Measurements from ENCODE around the gene FKBP1B.
"Not testable (repeated sequence)": the region's sequence is repeated elsewhere in the genome, so short reads cannot be mapped to it uniquely, and the experiment has no call there.

FKBP1B gene

GRCh38 chr2:24107336-24107735, 57.8 kb downstream of the FKBP1B start:
- Histone ChIP-seq H3K4me2 (ENCODE audit: low read depth, low read length, poor library complexity, severe bottlenecking) (no peak overlapping the region), H3K4me3 (ENCODE audit: insufficient read depth, low read length, poor library complexity, severe bottlenecking) (no peak overlapping the region), H3K9me3 (ENCODE audit: insufficient read depth, low read length) (no peaks in the 10 kb centered on the region), H3K36me3 (ENCODE audit: low read length) (no peaks in the 10 kb centered on the region), H3K9ac (ENCODE audit: low read length) (no peak overlapping the region), H3K27ac (ENCODE audit: low read depth, low read length) (no peak overlapping the region), H3F3A (ENCODE audit: insufficient read depth) (no peaks in the 10 kb centered on the region), H4K20me1 (ENCODE audit: low read depth, low read length) (no peaks in the 10 kb centered on the region), H3K9me2 (replicated peaks; ENCODE audit: insufficient read depth, low read length) (no peaks in the 10 kb centered on the region), H2AFZ (ENCODE audit: low read depth, low read length, severe bottlenecking) (no peak overlapping the region), H3K27me3 (ENCODE audit: low read length) (no peaks in the 10 kb centered on the region), H3K79me2 (ENCODE audit: insufficient read depth, low read length) (no peaks in the 10 kb centered on the region)
- TF ChIP-seq EZH2phosphoT487 (conservative IDR thresholded peaks at IDR 0.05; ENCODE audit: low read length) (no peak), CTCF (IDR thresholded peaks at IDR 0.05; ENCODE audit: insufficient read depth, low read length, poor library complexity, severe bottlenecking) (no peak)

GRCh38 chr2:24109431-24109830, 59.9 kb downstream of the FKBP1B start:
- H3K27me3 ChIP-seq (ENCODE audit: low read length); H3K9me2 ChIP-seq (replicated peaks; ENCODE audit: insufficient read depth, low read length); H3K27ac ChIP-seq (ENCODE audit: low read depth, low read length); H3K9me3 ChIP-seq (ENCODE audit: insufficient read depth, low read length); H3K36me3 ChIP-seq (ENCODE audit: low read length); H3K79me2 ChIP-seq (ENCODE audit: insufficient read depth, low read length); H4K20me1 ChIP-seq (ENCODE audit: low read depth, low read length); H3K4me3 ChIP-seq (ENCODE audit: insufficient read depth, low read length, poor library complexity, severe bottlenecking); H3F3A ChIP-seq (ENCODE audit: insufficient read depth); H3K9ac ChIP-seq (ENCODE audit: low read length); H3K4me2 ChIP-seq (ENCODE audit: low read depth, low read length, poor library complexity, severe bottlenecking); H2AFZ ChIP-seq (ENCODE audit: low read depth, low read length, severe bottlenecking): not testable (repeated sequence)

- no peaks in the 10 kb centered on the region for H3K79me2 ChIP-seq (ENCODE audit: insufficient read depth, low read length)
- no peaks in the 10 kb centered on the region for H3K27me3 ChIP-seq (ENCODE audit: low read length)
- H3K27ac ChIP-seq (ENCODE audit: low read depth, low read length), result no peak overlapping the region
- no peak overlapping the region for H3K4me3 ChIP-seq (ENCODE audit: insufficient read depth, low read length, poor library complexity, severe bottlenecking)
- H3K9me3 ChIP-seq (ENCODE audit: insufficient read depth, low read length), result no peaks in the 10 kb centered on the region
- H3K9ac ChIP-seq (ENCODE audit: low read length), result no peak overlapping the region
- no peak overlapping the region for H3K4me2 ChIP-seq (ENCODE audit: low read depth, low read length, poor library complexity, severe bottlenecking)
- no peaks in the 10 kb centered on the region for H3F3A ChIP-seq (ENCODE audit: insufficient read depth)
- TF ChIP-seq CTCF (IDR thresholded peaks at IDR 0.05; ENCODE audit: insufficient read depth, low read length, poor library complexity, severe bottlenecking) (no peak), EZH2phosphoT487 (conservative IDR thresholded peaks at IDR 0.05; ENCODE audit: low read length) (no peak)
- no peaks in the 10 kb centered on the region for H4K20me1 ChIP-seq (ENCODE audit: low read depth, low read length)
- H2AFZ ChIP-seq (ENCODE audit: low read depth, low read length, severe bottlenecking), result no peak overlapping the region
- no peaks in the 10 kb centered on the region for H3K36me3 ChIP-seq (ENCODE audit: low read length)
- no peaks in the 10 kb centered on the region for H3K9me2 ChIP-seq (replicated peaks; ENCODE audit: insufficient read depth, low read length)
These were observed 61.2 kb downstream of the FKBP1B start for GRCh38 chr2:24110660-24111303.

GRCh38 chr2:24111407-24111901, 61.9 kb downstream of the FKBP1B start:
- no peak overlapping the region for H3K4me2 ChIP-seq (ENCODE audit: low read depth, low read length, poor library complexity, severe bottlenecking)
- no peaks in the 10 kb centered on the region for H3K9me2 ChIP-seq (replicated peaks; ENCODE audit: insufficient read depth, low read length)
- TF ChIP-seq CTCF (IDR thresholded peaks at IDR 0.05; ENCODE audit: insufficient read depth, low read length, poor library complexity, severe bottlenecking) (no peak), EZH2phosphoT487 (conservative IDR thresholded peaks at IDR 0.05; ENCODE audit: low read length) (no peak)
- no peak overlapping the region for H3K27ac ChIP-seq (ENCODE audit: low read depth, low read length)
- H3K9ac ChIP-seq (ENCODE audit: low read length), result no peak overlapping the region
- no peaks in the 10 kb centered on the region for H3K9me3 ChIP-seq (ENCODE audit: insufficient read depth, low read length)
- H4K20me1 ChIP-seq (ENCODE audit: low read depth, low read length), result no peaks in the 10 kb centered on the region
- H3F3A ChIP-seq (ENCODE audit: insufficient read depth), result no peaks in the 10 kb centered on the region
- H3K36me3 ChIP-seq (ENCODE audit: low read length), result no peaks in the 10 kb centered on the region
- no peak overlapping the region for H2AFZ ChIP-seq (ENCODE audit: low read depth, low read length, severe bottlenecking)
- no peak overlapping the region for H3K4me3 ChIP-seq (ENCODE audit: insufficient read depth, low read length, poor library complexity, severe bottlenecking)
- no peaks in the 10 kb centered on the region for H3K79me2 ChIP-seq (ENCODE audit: insufficient read depth, low read length)
- H3K27me3 ChIP-seq (ENCODE audit: low read length), result no peaks in the 10 kb centered on the region
